ENCODE data around the gene SUPT20HL2. TPM values are rescaled to one million over a fixed set of nuclear protein-coding genes. Genes with fewer than 3 reads are reported as not detected.

SUPT20HL2 gene
- total RNA-seq, 1 experiment from 2014 or later, result not detected

- H3K9me3 ChIP-seq (ENCODE audit: low read length), result no peaks in the 10 kb centered on the region
- no peak overlapping the region for H3K9ac ChIP-seq (ENCODE audit: low read length)
- H3K4me1 ChIP-seq (ENCODE audit: insufficient read depth, low read length), result no peaks in the 10 kb centered on the region
- no peaks in the 10 kb centered on the region for H3K79me2 ChIP-seq (ENCODE audit: low read length)
- H2AFZ ChIP-seq (ENCODE audit: low read length), result no peak overlapping the region
- ATAC-seq (no peak), DNase-seq (no peak)
- H3K27ac ChIP-seq (ENCODE audit: low read length), result no peak overlapping the region
- no peaks in the 10 kb centered on the region for H3K27me3 ChIP-seq (ENCODE audit: low read length)
- no TSS peak for BruUV-seq (replicated peaks)
- H3K4me3 ChIP-seq (ENCODE audit: low read length), result no peak overlapping the region
- TF ChIP-seq EZH2phosphoT487 (IDR thresholded peaks at IDR 0.05; ENCODE audit: borderline replicate concordance, low read length) (no peak), EZH2 (IDR thresholded peaks at IDR 0.05; ENCODE audit: low read length, unreplicated experiment) (no peak), CTCF (conservative IDR thresholded peaks at IDR 0.05; ENCODE audit: low read depth, low read length) (no peak)
- intact Hi-C loops (cut with micrococcal nuclease), result no loop called here
- ChIA-PET POLR2A (ENCODE audit: unreplicated experiment) (no interaction called here), CTCF (no interaction called here)
- H3F3A ChIP-seq (ENCODE audit: low read length, unreplicated experiment), result no peaks in the 10 kb centered on the region
- no peaks in the 10 kb centered on the region for H4K20me1 ChIP-seq (ENCODE audit: low read length)
- no peak overlapping the region for H3K4me2 ChIP-seq (ENCODE audit: low read length)
- no peaks in the 10 kb centered on the region for H3K9me2 ChIP-seq (replicated peaks; ENCODE audit: low read length)
- no peaks in the 10 kb centered on the region for H3K36me3 ChIP-seq (ENCODE audit: low read depth, low read length)
Measured at GRCh38 chrX:24285082-24285481, 28.8 kb downstream of the SUPT20HL2 start.

- H3K27ac ChIP-seq (ENCODE audit: low read length), result no peak overlapping the region
- H3F3A ChIP-seq (ENCODE audit: low read length, unreplicated experiment), result no peaks in the 10 kb centered on the region
- H3K79me2 ChIP-seq (ENCODE audit: low read length), result no peaks in the 10 kb centered on the region
- no peak overlapping the region for H3K9ac ChIP-seq (ENCODE audit: low read length)
- no peaks in the 10 kb centered on the region for H3K27me3 ChIP-seq (ENCODE audit: low read length)
- H3K4me1 ChIP-seq (ENCODE audit: insufficient read depth, low read length), result no peaks in the 10 kb centered on the region
- CTCF ChIA-PET, result no interaction called here
- intact Hi-C loops (cut with micrococcal nuclease), result no loop called here
- no peaks in the 10 kb centered on the region for H3K9me3 ChIP-seq (ENCODE audit: low read length)
- no peaks in the 10 kb centered on the region for H4K20me1 ChIP-seq (ENCODE audit: low read length)
- no peaks in the 10 kb centered on the region for H3K9me2 ChIP-seq (replicated peaks; ENCODE audit: low read length)
- BruUV-seq (replicated peaks), result no TSS peak
- H3K4me2 ChIP-seq (ENCODE audit: low read length), result no peak overlapping the region
- H3K36me3 ChIP-seq (ENCODE audit: low read depth, low read length), result no peaks in the 10 kb centered on the region
- DNase-seq, result no peak
- no peak for ATAC-seq
- POLR2A ChIA-PET (ENCODE audit: unreplicated experiment), result no interaction called here
- no peak overlapping the region for H3K4me3 ChIP-seq (ENCODE audit: low read length)
- H2AFZ ChIP-seq (ENCODE audit: low read length), result no peak overlapping the region
- TF ChIP-seq EZH2phosphoT487 (IDR thresholded peaks at IDR 0.05; ENCODE audit: borderline replicate concordance, low read length) (no peak), EZH2 (IDR thresholded peaks at IDR 0.05; ENCODE audit: low read length, unreplicated experiment) (no peak), CTCF (conservative IDR thresholded peaks at IDR 0.05; ENCODE audit: low read depth, low read length) (no peak)
Measured at GRCh38 chrX:24283127-24283794, 30.6 kb downstream of the SUPT20HL2 start.

GRCh38 chrX:24282381-24283126 lies 31.3 kb downstream of the SUPT20HL2 start:
- no peak overlapping the region for H2AFZ ChIP-seq (ENCODE audit: low read length)
- ATAC-seq, result no peak

More at GRCh38 chrX:24282381-24283126, 31.3 kb downstream of the SUPT20HL2 start:
- H3K4me3 ChIP-seq (ENCODE audit: low read length), result no peak overlapping the region
- H3K36me3 ChIP-seq (ENCODE audit: low read depth, low read length), result no peaks in the 10 kb centered on the region
- H3K4me2 ChIP-seq (ENCODE audit: low read length), result no peak overlapping the region
- no peaks in the 10 kb centered on the region for H3K4me1 ChIP-seq (ENCODE audit: insufficient read depth, low read length)
- no peak overlapping the region for H3K9ac ChIP-seq (ENCODE audit: low read length)
- H3K27me3 ChIP-seq (ENCODE audit: low read length), result 0 out of 2 replicates have a peak, but pooled peaks cover 1% of the 10 kb centered on the region
- intact Hi-C loops (cut with micrococcal nuclease), result no loop called here
- ChIA-PET POLR2A (ENCODE audit: unreplicated experiment) (no interaction called here), CTCF (no interaction called here)
- no peaks in the 10 kb centered on the region for H3K9me3 ChIP-seq (ENCODE audit: low read length)
- TF ChIP-seq CTCF (conservative IDR thresholded peaks at IDR 0.05; ENCODE audit: low read depth, low read length) (no peak), EZH2 (IDR thresholded peaks at IDR 0.05; ENCODE audit: low read length, unreplicated experiment) (no peak), EZH2phosphoT487 (IDR thresholded peaks at IDR 0.05; ENCODE audit: borderline replicate concordance, low read length) (no peak)
- no peaks in the 10 kb centered on the region for H4K20me1 ChIP-seq (ENCODE audit: low read length)
- no peaks in the 10 kb centered on the region for H3F3A ChIP-seq (ENCODE audit: low read length, unreplicated experiment)
- no peak overlapping the region for H3K27ac ChIP-seq (ENCODE audit: low read length)
- DNase-seq, result no peak
- H3K9me2 ChIP-seq (replicated peaks; ENCODE audit: low read length), result no peaks in the 10 kb centered on the region
- H3K79me2 ChIP-seq (ENCODE audit: low read length), result no peaks in the 10 kb centered on the region
- BruUV-seq (replicated peaks), result no TSS peak

All from PC-3 (cell line).